ENCODE data around the gene IFNA4. TPM values are rescaled to one million over a fixed set of nuclear protein-coding genes. Genes with fewer than 3 reads are reported as not detected.
"Not testable (repeated sequence)": the region's sequence is repeated elsewhere in the genome, so short reads cannot be mapped to it uniquely, and the experiment has no call there.

IFNA4 gene
- total RNA-seq, 4 donors from 2014 or later: not detected

- no peak for TF ChIP-seq CTCF (IDR thresholded peaks at IDR 0.05; ENCODE audit: low read depth)
These were observed 17.8 kb upstream of the IFNA4 start for GRCh38 chr9:21205204-21205603.

DNA sequence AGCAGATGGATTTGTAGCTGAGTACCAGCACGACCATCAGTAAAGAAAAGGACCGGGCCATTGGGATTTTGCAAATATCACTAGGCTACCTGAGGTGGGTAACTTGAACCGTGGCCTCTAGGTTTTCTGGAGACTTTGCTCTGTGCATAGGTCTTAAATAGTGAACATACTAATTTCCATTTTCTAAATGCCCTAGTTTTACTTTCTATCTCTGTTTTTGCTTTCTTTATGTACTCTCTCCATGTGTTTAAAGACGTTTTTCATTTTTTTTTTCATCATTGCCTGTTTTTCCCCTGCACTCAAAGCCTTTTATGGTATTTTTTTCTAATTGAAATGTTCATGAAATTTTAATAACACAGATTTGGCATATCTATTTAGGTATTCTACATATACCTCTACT, 14.7 kb upstream of the IFNA4 start, which contains the start of gene IFNA7:
IFNA7 (minus strand) TSS at position 101 of the 400 bp plus-strand sequence; CDS start at position 61, 40 bp downstream.
- TF ChIP-seq CTCF (IDR thresholded peaks at IDR 0.05; ENCODE audit: low read depth): not testable (repeated sequence)

DNA sequence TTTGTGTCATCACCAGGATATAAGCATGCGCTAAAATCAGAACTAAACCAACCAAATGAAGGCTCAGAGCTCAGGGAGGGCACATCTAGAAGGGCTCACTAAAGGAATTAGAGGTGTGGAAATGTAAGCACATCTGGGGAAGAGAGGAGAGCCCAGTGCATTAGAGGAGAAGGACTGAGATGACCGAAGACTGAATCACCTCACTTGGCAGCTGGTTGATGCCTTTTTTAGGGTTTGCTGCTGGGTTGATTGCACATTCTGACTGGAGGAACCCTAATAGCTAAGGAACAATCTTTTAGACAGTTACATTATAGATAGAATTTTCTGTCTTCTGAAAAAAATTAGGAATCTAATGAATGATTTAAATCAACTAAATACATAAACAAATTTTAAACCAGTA, 12.7 kb downstream of the IFNA4 start:
- no peak for TF ChIP-seq CTCF (IDR thresholded peaks at IDR 0.05; ENCODE audit: low read depth)

- no peak for TF ChIP-seq CTCF (IDR thresholded peaks at IDR 0.05; ENCODE audit: low read depth)
These were observed 15.2 kb downstream of the IFNA4 start for GRCh38 chr9:21172156-21172555.

DNA sequence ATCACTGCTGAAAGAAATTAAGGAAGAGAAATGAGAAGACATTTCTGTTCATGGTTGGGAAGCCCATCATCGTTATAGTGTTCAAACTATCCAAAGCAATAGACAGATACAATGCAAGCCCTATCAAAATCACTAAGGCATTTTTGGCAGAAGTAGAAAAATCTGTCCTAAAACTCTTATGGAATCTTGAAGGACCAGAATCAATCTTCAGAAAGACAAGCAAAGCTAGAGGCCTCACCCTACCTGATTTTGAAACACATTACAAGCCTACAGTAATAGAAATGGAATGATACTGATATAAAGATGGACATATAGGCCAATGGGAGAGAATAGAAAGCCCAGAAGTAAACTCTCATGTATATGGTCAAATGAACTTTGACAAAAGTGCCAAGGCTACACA, 16.0 kb downstream of the IFNA4 start:
- TF ChIP-seq CTCF (IDR thresholded peaks at IDR 0.05; ENCODE audit: low read depth): no peak

DNA sequence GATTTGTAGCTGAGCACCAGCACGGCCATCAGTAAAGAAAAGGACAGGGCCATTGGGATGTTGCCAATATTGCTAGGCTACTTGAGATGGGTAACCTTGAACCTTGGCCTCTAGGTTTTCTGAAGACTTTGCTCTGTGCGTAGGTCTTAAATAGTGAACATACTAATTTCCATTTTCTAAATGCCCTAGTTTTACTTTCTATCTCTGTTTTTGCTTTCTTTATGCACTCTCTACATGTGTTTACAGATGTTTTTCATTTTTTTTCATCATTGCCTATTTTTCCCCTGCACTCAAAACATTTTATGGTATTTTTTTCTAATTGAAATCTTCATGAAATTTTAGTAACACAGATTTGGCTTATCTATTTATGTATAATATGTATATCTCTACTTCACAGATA, 20.8 kb downstream of the IFNA4 start, which contains the start of gene IFNA21:
IFNA21 (minus strand) TSS at position 101 of the 400 bp plus-strand sequence; CDS start at position 53, 48 bp downstream.
- TF ChIP-seq CTCF (IDR thresholded peaks at IDR 0.05; ENCODE audit: low read depth): not testable (repeated sequence)

- no peak for TF ChIP-seq CTCF (IDR thresholded peaks at IDR 0.05; ENCODE audit: low read depth)
These were observed 21.9 kb downstream of the IFNA4 start for GRCh38 chr9:21165516-21165915.

All from subcutaneous adipose tissue (tissue), 4 donors.